Measurements from ENCODE around the gene ENKD1. TPM values are rescaled to one million over a fixed set of nuclear protein-coding genes. Genes with fewer than 3 reads are reported as not detected.

Gene ENKD1
- total and polyA plus RNA-seq, 2 of the 13 experiments (the other 11 are each of a cell fraction or from before 2014, with no cell fraction given), result 10.8 to 20.8 TPM

DNA sequence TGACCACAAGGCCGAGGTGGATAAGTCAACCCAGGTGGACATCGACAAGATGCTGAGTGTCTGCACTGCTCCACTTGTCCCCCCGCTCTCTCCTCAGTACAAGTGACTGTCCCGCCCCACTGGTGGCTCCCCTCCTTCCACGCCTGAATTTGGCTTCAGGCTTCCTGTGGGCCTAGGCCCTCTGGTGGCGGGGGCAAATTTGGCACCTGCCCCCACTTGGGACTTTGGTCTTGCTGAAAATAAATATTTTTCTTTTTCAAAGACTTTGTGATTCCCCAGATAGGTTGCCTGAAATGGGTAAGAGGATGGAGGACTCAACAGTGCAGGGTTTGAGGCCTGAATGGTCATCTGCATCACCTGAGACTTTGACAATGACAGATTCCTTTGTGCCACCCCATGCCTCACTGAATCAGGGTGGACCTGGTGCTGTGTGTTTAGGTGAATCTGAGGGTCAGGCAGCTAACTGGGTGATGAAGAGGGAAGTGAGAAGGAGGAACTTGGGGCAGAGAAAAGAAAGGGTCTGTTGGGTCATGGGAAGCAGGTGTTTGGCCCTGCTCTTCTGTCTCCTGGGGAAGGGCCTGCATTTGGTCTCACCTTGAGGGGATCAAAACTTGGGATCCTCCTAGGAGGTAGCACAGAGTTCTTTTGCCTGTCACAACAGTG, 2.1 kb upstream of the ENKD1 start (continued):
- TF ChIP-seq RBM39 (IDR thresholded peaks at IDR 0.05; ENCODE audit: low read depth, low read length, poor library complexity, severe bottlenecking) (peak; percentile 18), CBFB (CRISPR knock-in tag; IDR thresholded peaks at IDR 0.05) (no peak), TOE1 (CRISPR knock-in tag; IDR thresholded peaks at IDR 0.05) (no peak), RFXANK (CRISPR knock-in tag; IDR thresholded peaks at IDR 0.05) (no peak), HDAC1 (CRISPR knock-in tag; IDR thresholded peaks at IDR 0.05) (0 out of 2 replicates have a peak, but pooled peaks have one; percentile 10), EEA1 (CRISPR knock-in tag; IDR thresholded peaks at IDR 0.05; ENCODE audit: borderline replicate concordance) (0 out of 2 replicates have a peak, but pooled peaks have one; percentile 36), TBX3 (IDR thresholded peaks at IDR 0.05; ENCODE audit: borderline replicate concordance) (no peak), ZNF10 (CRISPR knock-in tag; IDR thresholded peaks at IDR 0.05; ENCODE audit: borderline replicate concordance, low read depth) (no peak), MED1 (CRISPR knock-in tag; IDR thresholded peaks at IDR 0.05) (no peak), HNF4G (IDR thresholded peaks at IDR 0.05; ENCODE audit: borderline replicate concordance, low read depth, low read length) (peak; percentile 25; the same call in 1 of the 2 replicates), HNF4G (CRISPR knock-in tag; IDR thresholded peaks at IDR 0.05; ENCODE audit: borderline replicate concordance, low read depth) (no peak), KLF13 (CRISPR knock-in tag; IDR thresholded peaks at IDR 0.05) (0 out of 2 replicates have a peak, but pooled peaks have one; percentile 60), MTA1 (CRISPR knock-in tag; IDR thresholded peaks at IDR 0.05; ENCODE audit: borderline replicate concordance) (no peak), RFXAP (CRISPR knock-in tag; IDR thresholded peaks at IDR 0.05; ENCODE audit: borderline replicate concordance) (no peak)
- TF ChIP-seq, protein P1, sequence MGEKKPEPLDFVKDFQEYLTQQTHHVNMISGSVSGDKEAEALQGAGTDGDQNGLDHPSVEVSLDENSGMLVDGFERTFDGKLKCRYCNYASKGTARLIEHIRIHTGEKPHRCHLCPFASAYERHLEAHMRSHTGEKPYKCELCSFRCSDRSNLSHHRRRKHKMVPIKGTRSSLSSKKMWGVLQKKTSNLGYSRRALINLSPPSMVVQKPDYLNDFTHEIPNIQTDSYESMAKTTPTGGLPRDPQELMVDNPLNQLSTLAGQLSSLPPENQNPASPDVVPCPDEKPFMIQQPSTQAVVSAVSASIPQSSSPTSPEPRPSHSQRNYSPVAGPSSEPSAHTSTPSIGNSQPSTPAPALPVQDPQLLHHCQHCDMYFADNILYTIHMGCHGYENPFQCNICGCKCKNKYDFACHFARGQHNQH (CRISPR knock-in tag; IDR thresholded peaks at IDR 0.05), result no peak
- TF ChIP-seq, protein P2, sequence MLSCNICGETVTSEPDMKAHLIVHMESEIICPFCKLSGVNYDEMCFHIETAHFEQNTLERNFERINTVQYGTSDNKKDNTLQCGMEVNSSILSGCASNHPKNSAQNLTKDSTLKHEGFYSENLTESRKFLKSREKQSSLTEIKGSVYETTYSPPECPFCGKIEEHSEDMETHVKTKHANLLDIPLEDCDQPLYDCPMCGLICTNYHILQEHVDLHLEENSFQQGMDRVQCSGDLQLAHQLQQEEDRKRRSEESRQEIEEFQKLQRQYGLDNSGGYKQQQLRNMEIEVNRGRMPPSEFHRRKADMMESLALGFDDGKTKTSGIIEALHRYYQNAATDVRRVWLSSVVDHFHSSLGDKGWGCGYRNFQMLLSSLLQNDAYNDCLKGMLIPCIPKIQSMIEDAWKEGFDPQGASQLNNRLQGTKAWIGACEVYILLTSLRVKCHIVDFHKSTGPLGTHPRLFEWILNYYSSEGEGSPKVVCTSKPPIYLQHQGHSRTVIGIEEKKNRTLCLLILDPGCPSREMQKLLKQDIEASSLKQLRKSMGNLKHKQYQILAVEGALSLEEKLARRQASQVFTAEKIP (CRISPR knock-in tag; IDR thresholded peaks at IDR 0.05; ENCODE audit: borderline replicate concordance), result no peak
- TF ChIP-seq, protein P3, sequence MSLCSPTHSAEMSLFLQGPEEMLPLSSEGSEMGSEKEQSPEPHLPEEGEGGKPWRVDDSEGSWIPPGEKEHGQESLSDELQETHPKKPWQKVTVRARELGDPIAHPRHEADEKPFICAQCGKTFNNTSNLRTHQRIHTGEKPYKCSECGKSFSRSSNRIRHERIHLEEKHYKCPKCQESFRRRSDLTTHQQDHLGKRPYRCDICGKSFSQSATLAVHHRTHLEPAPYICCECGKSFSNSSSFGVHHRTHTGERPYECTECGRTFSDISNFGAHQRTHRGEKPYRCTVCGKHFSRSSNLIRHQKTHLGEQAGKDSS (CRISPR knock-in tag; IDR thresholded peaks at IDR 0.05; ENCODE audit: borderline replicate concordance, low read depth), result no peak

Measured in HepG2 (cell line).